ENCODE results near the gene KLF16.
"Not testable (repeated sequence)": the region's sequence is repeated elsewhere in the genome, so short reads cannot be mapped to it uniquely, and the experiment has no call there.

Gene KLF16

DNA sequence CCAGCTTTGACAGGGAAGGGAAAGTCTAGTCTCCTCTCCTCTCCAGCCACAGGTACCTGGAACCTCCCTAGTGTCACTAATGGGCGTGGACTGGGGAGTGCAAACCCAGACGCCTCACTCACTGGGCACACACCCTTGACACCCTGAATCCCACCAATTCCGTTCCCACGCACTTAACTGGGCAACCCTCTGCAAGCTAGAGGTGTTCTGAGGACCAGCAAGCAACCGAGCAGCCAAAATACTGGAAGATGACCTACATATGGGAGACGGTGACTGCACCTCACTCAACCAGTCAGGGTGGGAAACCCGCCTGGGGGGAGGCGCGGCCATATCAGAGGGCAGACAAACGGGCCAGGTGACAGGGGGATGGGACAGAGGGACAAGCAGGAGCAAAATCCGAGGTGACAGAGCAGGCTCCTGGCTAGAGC is 20.9 kb upstream of the KLF16 start:
- TF ChIP-seq, protein P1, sequence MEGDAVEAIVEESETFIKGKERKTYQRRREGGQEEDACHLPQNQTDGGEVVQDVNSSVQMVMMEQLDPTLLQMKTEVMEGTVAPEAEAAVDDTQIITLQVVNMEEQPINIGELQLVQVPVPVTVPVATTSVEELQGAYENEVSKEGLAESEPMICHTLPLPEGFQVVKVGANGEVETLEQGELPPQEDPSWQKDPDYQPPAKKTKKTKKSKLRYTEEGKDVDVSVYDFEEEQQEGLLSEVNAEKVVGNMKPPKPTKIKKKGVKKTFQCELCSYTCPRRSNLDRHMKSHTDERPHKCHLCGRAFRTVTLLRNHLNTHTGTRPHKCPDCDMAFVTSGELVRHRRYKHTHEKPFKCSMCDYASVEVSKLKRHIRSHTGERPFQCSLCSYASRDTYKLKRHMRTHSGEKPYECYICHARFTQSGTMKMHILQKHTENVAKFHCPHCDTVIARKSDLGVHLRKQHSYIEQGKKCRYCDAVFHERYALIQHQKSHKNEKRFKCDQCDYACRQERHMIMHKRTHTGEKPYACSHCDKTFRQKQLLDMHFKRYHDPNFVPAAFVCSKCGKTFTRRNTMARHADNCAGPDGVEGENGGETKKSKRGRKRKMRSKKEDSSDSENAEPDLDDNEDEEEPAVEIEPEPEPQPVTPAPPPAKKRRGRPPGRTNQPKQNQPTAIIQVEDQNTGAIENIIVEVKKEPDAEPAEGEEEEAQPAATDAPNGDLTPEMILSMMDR (IDR thresholded peaks at IDR 0.05; ENCODE audit: extremely low read depth, missing control alignments): no peak
- DNase-seq (ENCODE audit: low spot score): no peak

DNA sequence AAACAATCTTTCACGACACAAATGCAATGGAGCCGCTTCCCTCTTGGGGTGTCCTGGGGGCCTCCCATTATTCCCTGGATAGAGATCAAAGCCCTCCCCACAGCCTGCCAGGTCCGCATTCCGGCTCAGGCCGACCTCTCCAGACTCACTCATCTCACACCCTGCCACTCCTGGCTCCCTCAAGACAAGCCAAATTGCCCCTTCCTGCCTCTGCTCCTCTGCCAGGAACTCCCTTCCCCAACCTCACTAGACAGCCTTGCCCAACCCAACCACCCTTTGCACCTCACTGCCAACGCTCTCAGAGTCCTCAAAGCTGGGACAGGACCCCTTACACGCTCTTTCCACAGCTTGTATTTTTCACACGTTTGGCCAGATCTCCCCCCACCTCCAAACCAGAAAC is 20.4 kb upstream of the KLF16 start:
- TF ChIP-seq, protein P1 (IDR thresholded peaks at IDR 0.05; ENCODE audit: extremely low read depth, missing control alignments): no peak
- DNase-seq (ENCODE audit: low spot score): no peak

DNA sequence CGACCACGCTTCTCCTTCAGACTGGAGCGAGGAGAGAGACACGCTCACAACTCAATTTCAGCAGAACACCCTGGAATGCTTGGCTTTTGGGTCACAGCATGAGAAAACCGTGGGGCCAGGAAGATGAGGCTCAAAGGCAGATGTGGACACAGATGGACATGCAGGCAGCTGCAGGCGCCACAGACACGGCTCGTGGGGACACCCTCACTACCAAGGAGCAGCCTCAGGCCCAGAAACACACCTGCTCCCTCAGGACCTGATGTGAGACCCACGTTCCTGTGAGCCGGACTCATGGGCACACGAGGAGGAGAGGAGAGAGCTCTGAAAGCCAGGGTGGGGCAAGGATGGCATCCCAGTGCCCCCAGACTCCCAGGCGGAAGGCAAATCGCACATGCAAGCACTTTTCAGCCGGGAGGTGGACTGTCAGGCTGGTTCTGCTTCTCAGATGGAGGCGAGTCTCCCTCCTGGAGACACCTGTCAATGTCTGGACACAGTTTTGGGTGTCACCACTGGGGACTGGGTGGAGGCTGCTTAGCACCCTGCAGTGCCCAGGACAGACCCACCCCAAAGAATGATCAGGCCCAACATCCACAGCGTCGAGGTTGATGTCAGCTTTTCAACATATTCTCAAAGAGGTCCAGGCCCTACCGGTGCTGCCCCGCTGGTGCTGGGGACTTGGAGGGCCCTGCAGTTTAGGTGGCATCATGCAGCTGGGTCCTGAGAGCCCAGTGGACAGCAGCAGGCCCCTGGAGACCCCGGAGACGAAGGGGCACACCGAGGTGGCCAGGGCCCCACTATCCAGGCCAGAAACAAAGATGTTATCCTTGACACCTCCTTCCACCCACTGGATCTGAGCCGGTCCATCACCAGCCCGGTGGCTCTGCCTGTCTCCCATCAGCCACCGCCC is 19.7 kb upstream of the KLF16 start:
- no peak for DNase-seq (ENCODE audit: low spot score)
- TF ChIP-seq, protein P1 (IDR thresholded peaks at IDR 0.05; ENCODE audit: extremely low read depth, missing control alignments): no peak

DNA sequence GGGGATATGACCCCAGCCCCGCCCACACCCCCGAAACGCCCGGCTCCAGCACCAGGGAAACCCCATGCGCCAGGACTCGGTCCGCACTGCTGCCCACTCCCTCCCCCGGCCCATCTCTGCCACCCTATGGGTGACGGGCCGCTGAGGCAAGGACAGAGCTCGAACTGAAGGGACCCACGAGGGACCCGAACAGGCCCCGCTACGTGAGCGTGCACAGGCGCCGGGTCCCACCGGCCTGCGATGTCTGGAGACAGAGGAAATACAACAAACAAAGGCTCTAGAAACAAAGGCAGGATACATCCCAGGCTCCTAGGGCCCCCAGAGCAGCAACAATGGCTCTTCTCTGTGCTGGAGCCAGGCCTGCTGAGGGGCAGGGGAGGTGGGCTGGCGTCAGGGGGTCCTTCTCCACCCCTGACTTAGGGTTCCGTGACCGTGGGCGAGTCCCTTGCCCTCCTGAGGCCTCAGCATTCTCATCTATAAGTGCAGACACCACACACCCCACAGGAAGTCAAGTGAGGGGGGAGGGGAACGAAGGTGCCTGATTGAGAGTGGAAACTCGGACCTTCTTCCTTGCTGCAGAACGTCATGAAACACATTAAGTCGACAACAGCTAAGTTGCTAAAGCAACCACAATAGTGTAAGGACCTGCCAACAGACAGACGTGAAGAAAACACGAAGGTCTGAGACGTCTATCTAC is 18.9 kb upstream of the KLF16 start:
- DNase-seq (ENCODE audit: low spot score): no peak
- TF ChIP-seq, protein P1 (IDR thresholded peaks at IDR 0.05; ENCODE audit: extremely low read depth, missing control alignments): no peak

DNA sequence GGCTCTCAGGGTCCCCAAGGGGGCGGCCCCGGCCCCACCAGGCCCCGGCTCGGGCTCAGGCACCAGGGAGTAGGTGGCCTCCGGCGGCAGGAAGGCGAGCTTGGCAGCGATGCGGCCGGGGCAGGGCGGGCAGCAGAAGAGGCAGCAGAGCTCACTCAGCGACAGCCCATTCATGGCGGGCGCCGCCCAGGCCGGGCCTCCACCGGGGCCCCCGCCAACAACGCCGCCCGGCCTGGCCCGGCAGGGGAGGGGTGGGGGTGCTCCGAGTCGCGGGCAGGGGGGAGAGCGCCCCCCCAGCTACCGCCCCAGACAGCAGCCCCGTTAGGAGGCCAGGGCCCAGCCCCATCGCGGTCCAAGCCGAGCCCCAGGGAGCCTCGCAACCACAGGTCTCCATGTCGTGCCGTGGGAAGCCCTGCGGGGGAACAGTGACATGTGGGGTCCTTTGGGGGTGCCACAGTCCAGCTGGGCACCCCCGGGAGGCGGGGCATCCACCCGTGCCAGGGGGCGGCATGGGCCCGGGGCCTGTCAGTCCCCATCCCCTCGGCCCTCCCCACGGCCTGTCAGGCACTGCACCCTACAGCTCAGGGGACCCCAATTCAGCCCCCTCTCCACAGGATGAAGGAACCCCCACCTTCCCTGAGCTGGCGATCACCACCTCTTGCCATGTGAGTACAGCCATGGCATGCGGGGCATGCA is 18.2 kb upstream of the KLF16 start:
- not testable (repeated sequence) for DNase-seq (ENCODE audit: low spot score)

DNA sequence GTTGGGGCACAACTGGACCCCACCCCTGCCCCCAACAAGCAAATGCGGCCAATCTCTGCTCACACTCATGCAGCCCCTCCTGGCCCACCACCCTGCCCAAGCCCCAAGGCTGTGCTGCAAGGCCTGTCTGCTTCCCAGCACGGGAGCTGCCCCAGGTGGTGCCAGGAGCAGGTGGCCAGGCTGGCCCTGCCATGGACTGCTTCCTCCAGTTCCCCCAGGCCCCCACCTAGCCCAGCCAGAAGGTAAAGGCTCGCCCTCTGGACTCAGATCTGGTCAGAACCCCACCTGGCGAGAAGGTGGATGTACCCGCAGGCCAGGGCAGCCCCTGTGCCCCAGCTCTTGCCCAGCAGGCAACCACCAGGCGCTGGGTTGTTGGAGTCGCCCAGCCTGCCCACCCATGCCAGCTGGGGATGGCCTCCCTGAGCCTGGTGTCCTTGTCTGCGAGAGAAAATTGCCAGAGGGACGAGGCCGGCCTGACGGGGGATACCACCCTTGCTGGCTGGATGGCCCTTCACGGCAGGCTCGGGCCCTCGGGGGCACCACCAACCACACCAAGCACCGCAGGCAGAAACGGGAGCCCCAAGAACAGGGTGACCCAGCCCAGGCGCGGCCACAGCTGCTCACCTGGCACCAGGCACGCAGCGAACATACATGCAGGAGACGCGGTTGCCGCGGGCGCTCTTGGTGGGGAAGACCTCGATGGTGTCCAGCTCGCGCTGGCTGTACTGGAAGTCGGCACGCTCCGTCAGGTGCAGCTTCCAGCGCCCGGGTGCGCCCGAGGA is 17.4 kb upstream of the KLF16 start:
- TF ChIP-seq, protein P1 (IDR thresholded peaks at IDR 0.05; ENCODE audit: extremely low read depth, missing control alignments): no peak
- DNase-seq (ENCODE audit: low spot score): no peak

DNA sequence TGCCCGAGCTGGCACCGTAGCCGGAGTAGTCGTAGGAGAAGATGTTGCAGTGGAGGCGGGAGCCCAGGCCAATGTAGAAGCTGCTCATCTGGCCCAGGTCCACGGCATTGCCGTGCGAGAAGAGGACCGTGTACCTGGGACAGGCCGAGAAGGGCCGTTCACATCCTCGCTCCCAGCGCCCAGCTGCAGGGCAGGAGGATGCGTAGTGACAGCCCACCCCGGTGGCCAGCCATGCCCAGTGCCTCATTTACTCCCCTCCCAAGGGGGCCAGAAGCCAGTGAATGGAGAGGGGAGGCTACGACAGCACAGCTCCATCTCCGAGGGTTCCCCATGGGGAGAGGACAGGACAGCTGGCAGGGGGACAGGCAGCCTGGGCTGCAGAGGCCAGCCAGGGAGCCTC is 16.6 kb upstream of the KLF16 start:
- not testable (repeated sequence) for DNase-seq (ENCODE audit: low spot score)

DNA sequence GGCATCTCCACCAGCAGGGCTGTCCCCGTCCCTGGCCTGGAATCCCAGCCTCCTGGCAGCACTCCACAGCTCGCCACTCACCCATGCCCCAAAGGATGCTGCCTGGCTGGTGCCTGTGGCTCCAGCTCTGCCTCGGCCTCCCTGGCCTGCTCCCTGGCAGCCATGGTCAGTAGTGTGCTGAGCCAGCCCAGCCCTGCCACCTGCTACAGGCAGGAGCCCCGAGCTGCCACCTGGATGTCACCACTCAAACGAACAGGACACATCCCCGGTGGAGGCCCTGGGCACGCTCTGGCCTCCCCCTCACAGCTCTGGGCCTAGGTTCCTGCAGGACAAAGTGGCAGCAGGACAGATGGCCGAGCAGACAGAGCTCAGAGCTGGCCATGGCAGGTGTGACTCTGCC is 15.2 kb upstream of the KLF16 start:
- not testable (repeated sequence) for DNase-seq (ENCODE audit: low spot score)

DNA sequence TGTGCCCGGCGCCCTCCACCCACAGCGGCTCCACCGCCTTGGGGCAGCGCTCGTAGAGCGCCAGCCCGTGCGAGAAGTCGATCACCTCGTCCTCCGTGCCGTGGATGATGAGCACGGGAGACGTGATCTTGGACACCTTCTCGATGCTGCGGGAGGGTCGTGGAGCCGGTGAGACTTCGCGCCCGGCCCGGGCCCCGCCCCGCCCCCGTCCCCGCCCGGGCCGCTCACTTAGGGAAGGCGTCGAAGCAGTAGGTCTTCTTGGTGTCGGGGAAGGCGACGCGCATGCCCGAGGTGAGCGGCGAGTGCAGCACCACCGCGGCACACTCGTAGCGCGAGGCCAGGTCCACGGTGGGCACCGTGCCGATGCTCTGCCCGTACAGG is 13.9 kb upstream of the KLF16 start:
- not testable (repeated sequence) for DNase-seq (ENCODE audit: low spot score)

DNA sequence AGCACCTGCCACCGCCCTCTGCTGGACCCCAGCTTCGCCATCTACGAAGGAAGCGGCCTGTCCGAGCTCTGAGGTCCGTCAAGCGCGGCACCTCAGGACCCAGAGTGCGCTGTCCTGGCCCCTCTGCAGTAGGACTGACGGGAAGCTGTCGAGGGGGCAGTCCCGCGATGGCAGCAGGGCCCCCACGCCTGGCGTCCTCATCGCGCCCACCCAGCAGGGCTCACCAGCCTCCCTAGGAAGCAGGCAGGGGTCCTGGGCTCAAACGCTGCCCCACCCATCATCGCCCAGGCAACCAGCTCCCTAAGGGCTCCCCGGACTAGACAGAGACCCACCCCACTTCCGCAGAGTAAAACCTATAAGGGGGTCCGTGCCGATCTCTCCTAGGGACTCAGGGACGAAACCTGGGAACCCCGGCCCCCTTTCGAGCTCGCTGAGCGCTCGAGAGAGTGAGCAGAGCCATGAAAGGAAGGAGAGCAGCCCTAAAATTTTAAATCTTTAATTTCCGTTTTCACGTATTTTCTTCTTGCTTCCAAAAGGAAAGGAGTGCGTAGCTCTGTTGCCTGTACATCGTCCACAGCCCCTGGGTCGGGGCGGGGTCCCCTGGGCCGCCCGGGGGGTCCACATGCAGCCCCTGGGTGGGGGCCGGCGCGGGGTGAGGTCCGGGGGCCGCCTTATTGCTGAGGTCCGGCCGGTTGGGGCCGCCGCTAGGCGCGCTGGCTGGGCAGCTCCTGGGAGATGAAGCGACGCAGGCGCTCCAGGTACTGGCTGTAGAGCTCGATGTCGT is 13.3 kb upstream of the KLF16 start:
- DNase-seq (ENCODE audit: low spot score): not testable (repeated sequence)
